NCI-H146 (cell line): Measurements from ENCODE around the gene KRT79.
A peak's percentile ranks its signal among the peaks of the same experiment; 100 is the strongest.
"Not testable (repeated sequence)": the region's sequence is repeated elsewhere in the genome, so short reads cannot be mapped to it uniquely, and the experiment has no call there.

Experiments
- DNase-seq: peaks from one replicate; lab custom pipeline; 2025; lab: John Stamatoyannopoulos, UW

The KRT79 gene

GRCh38 chr12:52833922-52834726 is at the start of gene KRT79:
Gene KRT79 (minus strand): TSS chr12:52834311. CDS start chr12:52834260, 51 bp downstream.
- DNase-seq = no peak

GRCh38 chr12:52880499-52880898 is 46.4 kb upstream of the KRT79 start:
- not testable (repeated sequence) for DNase-seq

GRCh38 chr12:52879394-52880351 is 45.6 kb upstream of the KRT79 start:
- peak; percentile 94 for DNase-seq

- DNase-seq = no peak
Observed at GRCh38 chr12:52878507-52879393, 44.6 kb upstream of the KRT79 start.

GRCh38 chr12:52877242-52877641 is 43.1 kb upstream of the KRT79 start:
- no peak for DNase-seq

- no peak for DNase-seq
Observed at GRCh38 chr12:52876372-52876771, 42.3 kb upstream of the KRT79 start.

- DNase-seq = no peak
Observed at GRCh38 chr12:52874573-52875435, 40.7 kb upstream of the KRT79 start.

GRCh38 chr12:52873832-52874572 is 39.9 kb upstream of the KRT79 start:
- DNase-seq = peak; percentile 77

- peak; percentile 75 for DNase-seq
Observed at GRCh38 chr12:52873513-52873831, 39.4 kb upstream of the KRT79 start.

GRCh38 chr12:52872644-52873389 is 38.7 kb upstream of the KRT79 start:
- peak; percentile 35 for DNase-seq

- no peak for DNase-seq
Observed at GRCh38 chr12:52871291-52872039, 37.4 kb upstream of the KRT79 start.

- peak; percentile 23 for DNase-seq
Observed at GRCh38 chr12:52870361-52871290, 36.5 kb upstream of the KRT79 start.

GRCh38 chr12:52867642-52868041 is 33.5 kb upstream of the KRT79 start:
- peak; percentile 20 for DNase-seq

GRCh38 chr12:52867152-52867551 is 33.0 kb upstream of the KRT79 start:
- no peak for DNase-seq

GRCh38 chr12:52865090-52865944 is 31.2 kb upstream of the KRT79 start:
- DNase-seq = peak; percentile 76

- DNase-seq = no peak
Observed at GRCh38 chr12:52862023-52862422, 27.9 kb upstream of the KRT79 start.

- DNase-seq = no peak
Observed at GRCh38 chr12:52861511-52861910, 27.4 kb upstream of the KRT79 start.
